Measurements from ENCODE around the gene TPCN2.

- TF ChIP-seq, protein P1, sequence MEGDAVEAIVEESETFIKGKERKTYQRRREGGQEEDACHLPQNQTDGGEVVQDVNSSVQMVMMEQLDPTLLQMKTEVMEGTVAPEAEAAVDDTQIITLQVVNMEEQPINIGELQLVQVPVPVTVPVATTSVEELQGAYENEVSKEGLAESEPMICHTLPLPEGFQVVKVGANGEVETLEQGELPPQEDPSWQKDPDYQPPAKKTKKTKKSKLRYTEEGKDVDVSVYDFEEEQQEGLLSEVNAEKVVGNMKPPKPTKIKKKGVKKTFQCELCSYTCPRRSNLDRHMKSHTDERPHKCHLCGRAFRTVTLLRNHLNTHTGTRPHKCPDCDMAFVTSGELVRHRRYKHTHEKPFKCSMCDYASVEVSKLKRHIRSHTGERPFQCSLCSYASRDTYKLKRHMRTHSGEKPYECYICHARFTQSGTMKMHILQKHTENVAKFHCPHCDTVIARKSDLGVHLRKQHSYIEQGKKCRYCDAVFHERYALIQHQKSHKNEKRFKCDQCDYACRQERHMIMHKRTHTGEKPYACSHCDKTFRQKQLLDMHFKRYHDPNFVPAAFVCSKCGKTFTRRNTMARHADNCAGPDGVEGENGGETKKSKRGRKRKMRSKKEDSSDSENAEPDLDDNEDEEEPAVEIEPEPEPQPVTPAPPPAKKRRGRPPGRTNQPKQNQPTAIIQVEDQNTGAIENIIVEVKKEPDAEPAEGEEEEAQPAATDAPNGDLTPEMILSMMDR (IDR thresholded peaks at IDR 0.05; ENCODE audit: low read depth, low read length) = no peak
- TF ChIP-seq POLR2A (IDR thresholded peaks at IDR 0.05; ENCODE audit: extremely low read depth, insufficient read length) = no peak
Observed at GRCh38 chr11:69180726-69181125, 132.0 kb downstream of the TPCN2 start.
